ENCODE measurements around the gene PPIF. TPM values are rescaled to one million over a fixed set of nuclear protein-coding genes. Genes with fewer than 3 reads are reported as not detected.

The PPIF gene
- total RNA-seq, 1 experiment from 2014 or later = 203 TPM

- DNase-seq = no peak
- BruUV-seq (replicated peaks) = no TSS peak
Observed at GRCh38 chr10:79303631-79304478, 43.4 kb upstream of the PPIF start.

DNA sequence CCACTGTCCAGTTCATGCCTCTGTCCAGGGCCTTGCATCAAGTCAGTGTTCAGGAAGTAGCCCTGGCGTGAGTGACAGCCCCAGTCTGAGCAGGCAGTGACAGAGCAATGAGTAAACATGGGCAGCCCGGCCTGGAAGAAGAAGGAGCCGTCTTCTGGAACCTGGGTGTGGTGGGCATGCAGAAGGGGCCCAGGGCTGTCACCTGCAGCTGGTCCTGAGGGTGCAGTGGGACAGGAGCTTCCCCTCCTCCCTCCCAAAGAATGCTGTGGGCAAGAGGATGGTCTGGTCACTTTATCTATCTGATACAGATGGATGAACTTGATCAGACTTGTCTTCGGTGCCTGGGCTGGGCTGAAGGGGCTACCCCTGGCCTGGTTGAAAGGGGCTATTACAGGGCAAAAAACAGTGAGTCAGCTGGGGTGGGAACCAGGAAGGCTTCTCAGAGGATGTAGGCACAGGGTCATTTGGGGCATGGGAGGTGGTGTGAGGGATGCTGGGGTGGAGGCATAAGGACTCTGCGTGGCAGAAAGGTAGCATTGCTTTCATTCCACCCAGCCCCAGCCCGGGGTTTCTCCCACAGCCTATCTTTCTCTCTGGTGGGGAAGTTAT is 42.7 kb upstream of the PPIF start:
- DNase-seq = peak; percentile 71 to 77
- H3K27me3 ChIP-seq (ENCODE audit: insufficient read depth, low read depth) = no peaks in the 10 kb centered on the region
- no peaks in the 10 kb centered on the region; the same call in 1 of the 2 replicates for H3K79me2 ChIP-seq (ENCODE audit: low read depth)
- H3K9me2 ChIP-seq (ENCODE audit: insufficient read depth) = no peaks in the 10 kb centered on the region
- H2AFZ ChIP-seq = no peak overlapping the region
- POLR2A ChIA-PET (ENCODE audit: unreplicated experiment) = interaction anchor here (0.7 kb wide), 1 partner anchor 849 kb away, joined by 3 read pairs; no protein-coding TSS in a partner anchor
- no peak for TF ChIP-seq CTCF (conservative IDR thresholded peaks at IDR 0.05)
- no peak for TF ChIP-seq EZH2 (IDR thresholded peaks at IDR 0.05; ENCODE audit: low read depth)
- no peaks in the 10 kb centered on the region for H3K9me3 ChIP-seq (ENCODE audit: insufficient read depth, low read depth)
- peaks cover 27% of the 10 kb centered on the region for H3F3A ChIP-seq (ENCODE audit: insufficient read depth, low read depth)
- no peak overlapping the region; the same call in 1 of the 2 replicates for H3K4me3 ChIP-seq
- peak overlapping the region; percentile 68 for H3K4me2 ChIP-seq
- CTCF ChIA-PET = no interaction called here
- H3K27ac ChIP-seq = peak overlapping the region; percentile 83
- H4K20me1 ChIP-seq (ENCODE audit: insufficient read depth) = no peaks in the 10 kb centered on the region
- H3K4me1 ChIP-seq (replicated peaks; ENCODE audit: insufficient read depth) = peaks cover 36% of the 10 kb centered on the region
- intact Hi-C loops (cut with micrococcal nuclease; ENCODE audit: unreplicated experiment) = no loop called here
- BruUV-seq (replicated peaks) = no TSS peak
- H3K36me3 ChIP-seq (ENCODE audit: low read depth) = peaks cover 29% of the 10 kb centered on the region

More at GRCh38 chr10:79303631-79304478, 43.4 kb upstream of the PPIF start:
- Histone ChIP-seq H4K20me1 (ENCODE audit: insufficient read depth) (no peaks in the 10 kb centered on the region), H3K4me2 (peak overlapping the region; percentile 68), H3K9me2 (ENCODE audit: insufficient read depth) (no peaks in the 10 kb centered on the region), H3K9me3 (ENCODE audit: insufficient read depth, low read depth) (no peaks in the 10 kb centered on the region), H3K4me3 (no peak overlapping the region), H2AFZ (no peak overlapping the region), H3K36me3 (ENCODE audit: low read depth) (peaks cover 27% of the 10 kb centered on the region), H3K27ac (peak overlapping the region; percentile 83), H3K4me1 (replicated peaks; ENCODE audit: insufficient read depth) (peaks cover 44% of the 10 kb centered on the region), H3F3A (ENCODE audit: insufficient read depth, low read depth) (peaks cover 34% of the 10 kb centered on the region), H3K27me3 (ENCODE audit: insufficient read depth, low read depth) (no peaks in the 10 kb centered on the region), H3K79me2 (ENCODE audit: low read depth) (no peaks in the 10 kb centered on the region; the same call in 1 of the 2 replicates)
- ChIA-PET CTCF (no interaction called here), POLR2A (ENCODE audit: unreplicated experiment) (interaction anchor here (0.5 to 0.7 kb wide), 2 partner anchors 15 to 850 kb away, joined by 3 read pairs; no protein-coding TSS in a partner anchor)
- no peak for TF ChIP-seq EZH2 (IDR thresholded peaks at IDR 0.05; ENCODE audit: low read depth)
- TF ChIP-seq CTCF (conservative IDR thresholded peaks at IDR 0.05) = no peak
- intact Hi-C loops (cut with micrococcal nuclease; ENCODE audit: unreplicated experiment) = no loop called here

GRCh38 chr10:79305515-79305914 is 41.8 kb upstream of the PPIF start:
- peaks cover 17% of the 10 kb centered on the region for H3F3A ChIP-seq (ENCODE audit: insufficient read depth, low read depth)
- peak overlapping the region; percentile 83 for H3K27ac ChIP-seq
- H3K4me1 ChIP-seq (replicated peaks; ENCODE audit: insufficient read depth) = peaks cover 27% of the 10 kb centered on the region
- H3K27me3 ChIP-seq (ENCODE audit: insufficient read depth, low read depth) = no peaks in the 10 kb centered on the region
- peak overlapping the region; percentile 68 for H3K4me2 ChIP-seq
- no peak for TF ChIP-seq EZH2 (IDR thresholded peaks at IDR 0.05; ENCODE audit: low read depth)
- no peak for TF ChIP-seq CTCF (conservative IDR thresholded peaks at IDR 0.05)
- ChIA-PET CTCF (no interaction called here), POLR2A (ENCODE audit: unreplicated experiment) (interaction anchor here (0.7 kb wide), 1 partner anchor 1154 kb away, joined by 3 read pairs; no protein-coding TSS in a partner anchor)
- no TSS peak for BruUV-seq (replicated peaks)
- no peaks in the 10 kb centered on the region for H3K9me2 ChIP-seq (ENCODE audit: insufficient read depth)
- no peaks in the 10 kb centered on the region for H4K20me1 ChIP-seq (ENCODE audit: insufficient read depth)
- DNase-seq = no peak
- intact Hi-C loops (cut with micrococcal nuclease; ENCODE audit: unreplicated experiment) = no loop called here
- peaks cover 30% of the 10 kb centered on the region for H3K36me3 ChIP-seq (ENCODE audit: low read depth)
- H3K79me2 ChIP-seq (ENCODE audit: low read depth) = no peaks in the 10 kb centered on the region; the same call in 1 of the 2 replicates
- H3K4me3 ChIP-seq = no peak overlapping the region; the same call in 1 of the 2 replicates
- H3K9me3 ChIP-seq (ENCODE audit: insufficient read depth, low read depth) = no peaks in the 10 kb centered on the region
- H2AFZ ChIP-seq = no peak overlapping the region
